ENCODE measurements around the gene FUT6. TPM values are rescaled to one million over a fixed set of nuclear protein-coding genes. Genes with fewer than 3 reads are reported as not detected.

Gene FUT6
- total RNA-seq, 2 donors from 2014 or later = 0.62 TPM; not detected in 1

DNA sequence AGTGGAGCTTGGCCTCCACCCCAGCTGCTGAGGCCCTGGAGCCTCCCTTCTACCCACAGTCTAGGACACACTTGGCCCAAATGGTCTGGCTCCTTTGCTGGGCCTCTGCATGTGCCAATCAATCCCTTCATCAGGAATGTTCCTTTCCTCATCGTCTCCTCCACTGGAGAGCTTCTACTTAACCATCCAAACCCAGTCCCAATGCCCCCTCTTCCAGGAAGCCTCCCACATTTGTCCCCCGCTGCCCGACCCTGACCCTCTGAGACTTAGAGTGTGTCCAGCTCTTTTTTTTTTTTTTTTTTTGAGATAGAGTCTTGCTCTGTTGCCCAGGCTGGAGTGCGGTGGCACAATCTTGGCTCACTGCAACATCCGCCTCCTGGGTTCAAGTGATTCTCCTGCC, 51.1 kb downstream of the FUT6 start:
- H3K27ac ChIP-seq = no peak overlapping the region
- no peak for TF ChIP-seq POLR2AphosphoS5 (IDR thresholded peaks at IDR 0.05)
- TF ChIP-seq, protein P1, sequence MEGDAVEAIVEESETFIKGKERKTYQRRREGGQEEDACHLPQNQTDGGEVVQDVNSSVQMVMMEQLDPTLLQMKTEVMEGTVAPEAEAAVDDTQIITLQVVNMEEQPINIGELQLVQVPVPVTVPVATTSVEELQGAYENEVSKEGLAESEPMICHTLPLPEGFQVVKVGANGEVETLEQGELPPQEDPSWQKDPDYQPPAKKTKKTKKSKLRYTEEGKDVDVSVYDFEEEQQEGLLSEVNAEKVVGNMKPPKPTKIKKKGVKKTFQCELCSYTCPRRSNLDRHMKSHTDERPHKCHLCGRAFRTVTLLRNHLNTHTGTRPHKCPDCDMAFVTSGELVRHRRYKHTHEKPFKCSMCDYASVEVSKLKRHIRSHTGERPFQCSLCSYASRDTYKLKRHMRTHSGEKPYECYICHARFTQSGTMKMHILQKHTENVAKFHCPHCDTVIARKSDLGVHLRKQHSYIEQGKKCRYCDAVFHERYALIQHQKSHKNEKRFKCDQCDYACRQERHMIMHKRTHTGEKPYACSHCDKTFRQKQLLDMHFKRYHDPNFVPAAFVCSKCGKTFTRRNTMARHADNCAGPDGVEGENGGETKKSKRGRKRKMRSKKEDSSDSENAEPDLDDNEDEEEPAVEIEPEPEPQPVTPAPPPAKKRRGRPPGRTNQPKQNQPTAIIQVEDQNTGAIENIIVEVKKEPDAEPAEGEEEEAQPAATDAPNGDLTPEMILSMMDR (IDR thresholded peaks at IDR 0.05) = no peak
- TF ChIP-seq POLR2A (IDR thresholded peaks at IDR 0.05) = no peak
- DNase-seq (ENCODE audit: low spot score) = no peak
- H3K4me1 ChIP-seq (replicated peaks) = no peaks in the 10 kb centered on the region
- no peak overlapping the region for H3K4me3 ChIP-seq
- no peaks in the 10 kb centered on the region for H3K9me3 ChIP-seq
- H3K36me3 ChIP-seq = peaks cover 10 to 45% of the 10 kb centered on the region in 2 donors
- WGBS = 89% methylated on average over 5 of the region's 5 CpGs
- intact Hi-C loops (cut with DNase I) = no loop called here
- H3K27me3 ChIP-seq (replicated peaks; ENCODE audit: insufficient read depth) = no peaks in the 10 kb centered on the region

- Histone ChIP-seq H3K9me3 (no peaks in the 10 kb centered on the region), H3K4me1 (replicated peaks) (no peaks in the 10 kb centered on the region), H3K36me3 (peaks cover 10 to 45% of the 10 kb centered on the region in 2 donors), H3K27me3 (replicated peaks; ENCODE audit: insufficient read depth) (no peaks in the 10 kb centered on the region), H3K27ac (no peak overlapping the region), H3K4me3 (no peak overlapping the region)
- TF ChIP-seq POLR2A (IDR thresholded peaks at IDR 0.05) = no peak
- no peak for TF ChIP-seq POLR2AphosphoS5 (IDR thresholded peaks at IDR 0.05)
- TF ChIP-seq, protein P1 (IDR thresholded peaks at IDR 0.05) = no peak
- 91% methylated on average over 39 of the region's 39 CpGs for WGBS
- intact Hi-C loops (cut with DNase I) = no loop called here
- DNase-seq (ENCODE audit: low spot score) = no peak
These were observed 51.9 kb downstream of the FUT6 start for GRCh38 chr19:5787409-5788182.

DNA sequence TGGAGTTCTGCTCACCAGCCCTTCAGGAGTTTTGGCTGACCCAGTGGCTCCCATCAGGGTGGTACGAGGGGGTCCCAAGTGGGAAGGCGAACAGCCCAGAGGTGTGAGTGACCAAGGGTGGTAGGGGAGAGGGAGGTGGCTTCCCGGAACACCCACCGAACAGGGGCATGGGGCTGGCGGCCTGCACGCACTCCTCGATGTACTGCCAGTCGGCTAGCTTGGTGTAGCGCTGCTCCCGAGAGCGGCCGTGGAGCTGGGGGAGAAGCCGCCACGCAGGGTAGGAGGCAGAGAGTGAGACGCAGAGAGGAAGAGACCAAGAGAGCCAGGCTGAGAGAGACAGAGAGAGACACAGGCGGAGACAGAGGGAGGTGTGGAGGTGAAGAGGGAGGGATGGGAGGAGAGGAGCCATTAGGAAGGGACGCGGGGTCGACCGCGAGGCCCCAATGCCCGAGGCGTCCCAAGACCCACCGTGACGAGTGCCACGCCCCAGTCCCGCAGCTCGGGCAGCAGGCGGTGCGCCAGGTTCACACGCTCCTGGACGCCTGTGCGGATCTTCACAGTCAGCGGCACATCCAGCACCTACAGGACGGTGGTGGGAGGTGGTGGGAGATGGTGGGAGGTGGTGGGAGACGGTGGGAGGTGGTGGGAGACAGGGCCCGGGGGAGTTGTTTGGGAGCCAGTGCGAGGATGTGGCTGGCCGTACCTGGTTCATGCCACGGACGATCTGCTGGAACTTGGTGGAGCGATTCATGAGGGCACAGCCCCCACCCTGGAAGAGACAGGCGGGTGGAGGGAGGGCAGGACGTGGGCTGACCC, 52.7 kb downstream of the FUT6 start:
- Histone ChIP-seq H3K27ac (no peak overlapping the region), H3K36me3 (peaks cover 10 to 45% of the 10 kb centered on the region in 2 donors), H3K9me3 (no peaks in the 10 kb centered on the region), H3K4me3 (no peak overlapping the region), H3K4me1 (replicated peaks) (no peaks in the 10 kb centered on the region), H3K27me3 (replicated peaks; ENCODE audit: insufficient read depth) (no peaks in the 10 kb centered on the region)
- no peak for DNase-seq (ENCODE audit: low spot score)
- TF ChIP-seq POLR2AphosphoS5 (IDR thresholded peaks at IDR 0.05) (no peak), POLR2A (IDR thresholded peaks at IDR 0.05) (no peak)
- TF ChIP-seq, protein P1 (IDR thresholded peaks at IDR 0.05) = no peak
- intact Hi-C loops (cut with DNase I) = no loop called here
- 85% methylated on average over 44 of the region's 44 CpGs for WGBS

DNA sequence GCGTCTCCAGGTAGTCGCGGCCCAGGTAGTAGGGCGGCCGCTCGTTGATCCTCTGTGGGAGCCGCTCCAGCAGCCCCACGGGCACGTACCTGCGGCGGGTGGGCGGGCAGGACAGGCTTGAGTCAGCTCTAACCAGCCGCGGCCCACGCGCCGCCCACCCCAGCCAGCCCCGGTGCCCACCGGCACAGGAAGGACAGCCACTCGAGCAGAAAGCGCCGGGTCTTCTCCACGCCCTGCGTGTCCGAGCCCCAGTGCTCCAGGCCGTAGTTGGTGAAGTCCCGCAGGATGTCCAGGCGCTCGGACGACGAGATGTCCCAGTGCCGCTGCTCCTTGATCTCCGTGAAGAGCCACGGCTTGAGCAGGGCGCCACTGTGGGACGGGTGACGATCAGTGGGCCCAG, 54.1 kb downstream of the FUT6 start:
- intact Hi-C loops (cut with DNase I) = no loop called here

More for the DNA sequence above, 54.1 kb downstream of the FUT6 start:
- Histone ChIP-seq H3K4me3 (no peak overlapping the region), H3K27ac (no peak overlapping the region), H3K27me3 (replicated peaks; ENCODE audit: insufficient read depth) (no peaks in the 10 kb centered on the region), H3K9me3 (no peaks in the 10 kb centered on the region), H3K36me3 (peaks cover 10 to 45% of the 10 kb centered on the region in 2 donors), H3K4me1 (replicated peaks) (no peaks in the 10 kb centered on the region)
- no peak for DNase-seq (ENCODE audit: low spot score)
- WGBS = 91% methylated on average over 37 of the region's 37 CpGs
- TF ChIP-seq, protein P1 (IDR thresholded peaks at IDR 0.05) = no peak
- TF ChIP-seq POLR2A (IDR thresholded peaks at IDR 0.05) (no peak), POLR2AphosphoS5 (IDR thresholded peaks at IDR 0.05) (no peak)
